Prostate gland (tissue), 2 donors: ENCODE measurements around the gene PHC2. TPM values are rescaled to one million over a fixed set of nuclear protein-coding genes. Genes with fewer than 3 reads are reported as not detected.

ENCODE experiments used
- DNase-seq: peaks from one replicate; pipeline ENCODE4 v3.0.0-alpha.2; 2019; ENCODE audit warnings: low spot score
- H3K27ac ChIP-seq, 2 donors: fragments of 200-600 bp; sonication (generic); 2 replicates each; pipeline ENCODE4 v1.5.1; 2017 to 2019
- H3K27me3 ChIP-seq: fragments of 200-600 bp; sonication (generic); replicated peaks from 2 replicates; pipeline ENCODE4 v1.5.1; 2019; ENCODE audit not compliant: insufficient read depth
- H3K36me3 ChIP-seq, 2 donors: fragments of 200-600 bp; sonication (generic); 1 replicate in 1 of 2; 2 replicates in 1 of 2; pipeline versions ENCODE4 v1.5.1 to v1.8.1; 2017 to 2019
- H3K4me1 ChIP-seq: fragments of 200-600 bp; sonication (generic); replicated peaks from 2 replicates; pipeline ENCODE4 v1.5.1; 2019
- H3K4me3 ChIP-seq, 2 donors: fragments of 200-600 bp; sonication (generic); 2 replicates each; pipeline ENCODE4 v1.5.1; 2017 to 2019
- H3K9me3 ChIP-seq: fragments of 200-600 bp; sonication (generic); 2 replicates; pipeline ENCODE4 v1.5.1; 2017
- CTCF ChIP-seq, 4 experiments: fragments of 200-600 bp in 2 of 4; fragments of 450-650 bp in 2 of 4; sonication (generic) in 2 of 4; IDR thresholded peaks; 1 replicate in 3 of 4; 2 replicates in 1 of 4; pipeline ENCODE4 v1.5.1; 2016 to 2019; ENCODE audit warnings: antibody characterized with exemption in 4 of 4, mild to moderate bottlenecking in 2 of 4, moderate library complexity in 2 of 4
- POLR2A ChIP-seq: fragments of 450-650 bp; IDR thresholded peaks from one replicate; pipeline ENCODE4 v1.6.1; 2016; ENCODE audit warnings: antibody characterized with exemption, mild to moderate bottlenecking
- POLR2AphosphoS5 ChIP-seq: sonication (generic); formaldehyde crosslinking; IDR thresholded peaks from one replicate; pipeline ENCODE4 v1.6.1; 2017; ENCODE audit warnings: antibody characterized with exemption
- WGBS: methylation state at CpG from one replicate; pipeline ENCODE4 v1.1.5; 2018; 5-methylcytosine and 5-hydroxymethylcytosine counted together
- intact Hi-C: fragments of 100-400 bp; cut with DNase I; formaldehyde crosslinking; loops from one replicate; pipeline ENCODE4 v1.14.2; 2022
- total RNA-seq, 2 donors: library from RNA; depleted of rRNA; stranded (reverse); fragments of >200 nt; gene quantifications; one replicate each; pipeline ENCODE4 v1.1.0, GENCODE V29; 2016

Gene PHC2
- total RNA-seq, 2 donors from 2014 or later, result 75.0 to 131 TPM

- Histone ChIP-seq H3K4me1 (no peaks in the 10 kb centered on the region), H3K27me3 (no peaks in the 10 kb centered on the region), H3K27ac (peak overlapping the region in 1 of 2 donors; percentile 4), H3K4me3 (no peak overlapping the region), H3K9me3 (no peaks in the 10 kb centered on the region), H3K36me3 (no peaks in the 10 kb centered on the region)
- TF ChIP-seq POLR2A (no peak), POLR2AphosphoS5 (peak; percentile 39), CTCF (IDR thresholded peaks at IDR 0.05) (peak; percentile 27 to 78 (median 67))
- intact Hi-C loops, result loop anchor here (5.0 kb wide), 1 partner anchor 159 kb away; no protein-coding TSS in a partner anchor
- DNase-seq, result peak; percentile 58
- WGBS, result 51% methylated on average over 8 of the region's 8 CpGs
Measured at GRCh38 chr1:33455539-33456501, 24.9 kb upstream of the PHC2 start.

GRCh38 chr1:33454646-33455282 lies 23.9 kb upstream of the PHC2 start:
- no peaks in the 10 kb centered on the region for H3K27me3 ChIP-seq
- 93% methylated on average over 8 of the region's 8 CpGs for WGBS
- no peak overlapping the region for H3K27ac ChIP-seq
- no peaks in the 10 kb centered on the region for H3K4me1 ChIP-seq
- DNase-seq, result no peak
- intact Hi-C loops, result loop anchor here (5.0 kb wide), 1 partner anchor 157 kb away; no protein-coding TSS in a partner anchor
- H3K9me3 ChIP-seq, result no peaks in the 10 kb centered on the region
- TF ChIP-seq POLR2A, result no peak
- no peak overlapping the region for H3K4me3 ChIP-seq
- H3K36me3 ChIP-seq, result no peaks in the 10 kb centered on the region

- no peak overlapping the region for H3K4me3 ChIP-seq
- no peaks in the 10 kb centered on the region for H3K9me3 ChIP-seq
- no peaks in the 10 kb centered on the region for H3K27me3 ChIP-seq
- no peaks in the 10 kb centered on the region for H3K36me3 ChIP-seq
- whole genome bisulfite sequencing, result 98% methylated on average over 3 of the region's 3 CpGs
- no peak for DNase-seq
- intact Hi-C loops, result no loop called here
- TF ChIP-seq POLR2AphosphoS5 (no peak), POLR2A (no peak), CTCF (IDR thresholded peaks at IDR 0.05) (no peak)
- no peak overlapping the region for H3K27ac ChIP-seq
- no peaks in the 10 kb centered on the region for H3K4me1 ChIP-seq
Measured at GRCh38 chr1:33446590-33446989, 15.7 kb upstream of the PHC2 start.

- H3K27me3 ChIP-seq, result no peaks in the 10 kb centered on the region
- no peak for DNase-seq
- intact Hi-C loops, result no loop called here
- no peaks in the 10 kb centered on the region for H3K36me3 ChIP-seq
- TF ChIP-seq POLR2AphosphoS5 (no peak), CTCF (IDR thresholded peaks at IDR 0.05) (no peak), POLR2A (no peak)
- no peaks in the 10 kb centered on the region for H3K9me3 ChIP-seq
- no peak overlapping the region for H3K4me3 ChIP-seq
- H3K27ac ChIP-seq, result no peak overlapping the region
- H3K4me1 ChIP-seq, result no peaks in the 10 kb centered on the region
- WGBS, result 94% methylated on average over 6 of the region's 6 CpGs
Measured at GRCh38 chr1:33445108-33445507, 14.2 kb upstream of the PHC2 start.

GRCh38 chr1:33443705-33444180 lies 12.8 kb upstream of the PHC2 start:
- no peaks in the 10 kb centered on the region for H3K36me3 ChIP-seq
- no peaks in the 10 kb centered on the region for H3K4me1 ChIP-seq
- WGBS, result 48% methylated on average over 6 of the region's 6 CpGs
- peak overlapping the region in 1 of 2 donors; percentile 38 for H3K27ac ChIP-seq
- intact Hi-C loops, result no loop called here
- no peaks in the 10 kb centered on the region for H3K27me3 ChIP-seq
- no peaks in the 10 kb centered on the region for H3K9me3 ChIP-seq
- no peak for DNase-seq
- TF ChIP-seq POLR2A (no peak), POLR2AphosphoS5 (peak; percentile 29), CTCF (IDR thresholded peaks at IDR 0.05) (no peak)
- H3K4me3 ChIP-seq, result no peak overlapping the region
